Ascending aorta (tissue), 2 donors: ENCODE results near the gene SEMA3G. TPM values are rescaled to one million over a fixed set of nuclear protein-coding genes. Genes with fewer than 3 reads are reported as not detected.

ENCODE experiments used
- DNase-seq, 2 donors: peaks; one replicate each; pipeline ENCODE4 v3.0.0-alpha.2; 2019; ENCODE audit warnings: low spot score in 2 of 2
- H3K27ac ChIP-seq, 2 donors: fragments of 200-600 bp; sonication (generic); one replicate each; pipeline ENCODE4 v1.5.1; 2016 to 2017; ENCODE audit warnings: mild to moderate bottlenecking in 1 of 2
- H3K27me3 ChIP-seq: fragments of 200-600 bp; sonication (generic); one replicate; pipeline ENCODE4 v1.5.1; 2017
- H3K36me3 ChIP-seq, 2 donors: fragments of 200-600 bp; sonication (generic); one replicate each; pipeline ENCODE4 v1.5.1; 2016
- H3K4me1 ChIP-seq, 2 donors: fragments of 200-600 bp; sonication (generic); one replicate each; pipeline ENCODE4 v1.5.1; 2016 to 2017; ENCODE audit warnings: mild to moderate bottlenecking in 1 of 2
- H3K4me3 ChIP-seq, 2 donors: fragments of 200-600 bp; sonication (generic); one replicate each; pipeline ENCODE4 v1.5.1; 2016 to 2017; ENCODE audit warnings: mild to moderate bottlenecking in 1 of 2
- H3K9me3 ChIP-seq, 2 donors: fragments of 200-600 bp; sonication (generic); one replicate each; pipeline ENCODE4 v1.5.1; 2016
- intact Hi-C: fragments of 100-400 bp; cut with DNase I; formaldehyde crosslinking; loops from one replicate; pipeline ENCODE4 v1.15.1; 2023
- total RNA-seq: library from RNA; depleted of rRNA; stranded (reverse); fragments of >200 nt; gene quantifications from one replicate; pipeline ENCODE4 v1.1.0, GENCODE V29; 2016
- TF ChIP-seq, protein P1 (sequence below), 3 experiments: fragments of 200-600 bp in 2 of 3; fragments of 450-650 bp in 1 of 3; sonication (generic) in 2 of 3; IDR thresholded peaks; one replicate each; pipeline ENCODE4 v1.5.1; 2016 to 2019; ENCODE audit warnings: antibody characterized with exemption in 3 of 3, mild to moderate bottlenecking in 1 of 3, moderate library complexity in 1 of 3

Gene SEMA3G
- total RNA-seq, 1 donor from 2014 or later, result 163 TPM

DNA sequence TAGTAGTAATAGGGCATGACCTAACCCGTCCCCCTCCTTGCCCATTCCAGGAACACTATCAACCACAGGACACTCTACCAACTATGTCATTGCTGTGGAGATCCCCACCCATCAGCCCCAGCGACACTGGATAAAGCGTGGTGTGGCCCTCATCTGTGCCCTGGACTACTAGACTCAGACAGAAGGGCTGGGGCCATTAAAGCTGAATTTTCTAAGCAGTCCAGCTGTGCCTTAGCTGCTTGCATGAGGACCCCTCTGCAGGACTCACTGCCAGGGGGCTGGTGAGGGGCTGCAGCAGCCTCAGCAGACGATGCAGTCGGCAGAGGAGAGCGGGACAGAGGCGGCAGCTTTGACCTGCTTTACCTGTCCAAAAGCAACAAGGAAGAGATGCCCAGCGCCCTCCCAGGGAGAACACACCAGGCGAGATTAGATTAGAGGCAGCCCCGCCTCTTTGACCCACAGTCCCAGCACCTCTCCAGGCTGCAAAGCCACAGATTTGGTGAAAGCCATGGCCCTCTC, 44.6 kb downstream of the SEMA3G start:
- H3K36me3 ChIP-seq, result peaks cover 40 to 53% of the 10 kb centered on the region in 2 donors
- intact Hi-C loops, result loop anchor here (10.0 kb wide), 1 partner anchor 166 kb away; the partner anchor contains the start of gene TWF2

DNA sequence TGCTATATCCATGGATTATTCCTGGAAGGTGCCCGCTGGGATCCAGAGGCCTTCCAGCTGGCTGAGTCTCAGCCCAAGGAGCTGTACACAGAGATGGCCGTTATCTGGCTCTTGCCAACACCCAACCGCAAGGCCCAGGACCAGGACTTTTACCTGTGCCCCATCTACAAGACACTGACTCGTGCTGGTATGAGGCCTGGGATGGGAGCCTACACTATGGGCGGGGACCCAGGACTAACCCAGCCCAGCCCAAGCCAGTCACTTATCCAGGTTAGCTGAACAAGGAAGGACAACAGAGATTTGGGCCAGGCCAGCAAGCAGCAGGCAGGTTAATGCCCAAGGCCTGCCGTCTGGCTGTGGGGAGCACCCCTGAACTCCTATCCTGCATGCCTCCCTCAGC, 45.3 kb downstream of the SEMA3G start:
- intact Hi-C loops, result no loop called here
- H3K27me3 ChIP-seq, result no peaks in the 10 kb centered on the region
- H3K36me3 ChIP-seq, result peaks cover 33 to 49% of the 10 kb centered on the region in 2 donors
- H3K9me3 ChIP-seq, result no peaks in the 10 kb centered on the region
- no peak for DNase-seq
- TF ChIP-seq, protein P1, sequence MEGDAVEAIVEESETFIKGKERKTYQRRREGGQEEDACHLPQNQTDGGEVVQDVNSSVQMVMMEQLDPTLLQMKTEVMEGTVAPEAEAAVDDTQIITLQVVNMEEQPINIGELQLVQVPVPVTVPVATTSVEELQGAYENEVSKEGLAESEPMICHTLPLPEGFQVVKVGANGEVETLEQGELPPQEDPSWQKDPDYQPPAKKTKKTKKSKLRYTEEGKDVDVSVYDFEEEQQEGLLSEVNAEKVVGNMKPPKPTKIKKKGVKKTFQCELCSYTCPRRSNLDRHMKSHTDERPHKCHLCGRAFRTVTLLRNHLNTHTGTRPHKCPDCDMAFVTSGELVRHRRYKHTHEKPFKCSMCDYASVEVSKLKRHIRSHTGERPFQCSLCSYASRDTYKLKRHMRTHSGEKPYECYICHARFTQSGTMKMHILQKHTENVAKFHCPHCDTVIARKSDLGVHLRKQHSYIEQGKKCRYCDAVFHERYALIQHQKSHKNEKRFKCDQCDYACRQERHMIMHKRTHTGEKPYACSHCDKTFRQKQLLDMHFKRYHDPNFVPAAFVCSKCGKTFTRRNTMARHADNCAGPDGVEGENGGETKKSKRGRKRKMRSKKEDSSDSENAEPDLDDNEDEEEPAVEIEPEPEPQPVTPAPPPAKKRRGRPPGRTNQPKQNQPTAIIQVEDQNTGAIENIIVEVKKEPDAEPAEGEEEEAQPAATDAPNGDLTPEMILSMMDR (IDR thresholded peaks at IDR 0.05), result no peak
- H3K4me3 ChIP-seq, result no peak overlapping the region
- H3K4me1 ChIP-seq, result no peaks in the 10 kb centered on the region
- H3K27ac ChIP-seq, result no peak overlapping the region

More for the DNA sequence above, 44.6 kb downstream of the SEMA3G start:
- H3K4me3 ChIP-seq, result no peak overlapping the region
- H3K9me3 ChIP-seq, result no peaks in the 10 kb centered on the region
- no peak overlapping the region for H3K27ac ChIP-seq
- no peaks in the 10 kb centered on the region for H3K4me1 ChIP-seq
- DNase-seq, result no peak
- H3K27me3 ChIP-seq, result no peaks in the 10 kb centered on the region
- TF ChIP-seq, protein P1 (IDR thresholded peaks at IDR 0.05), result no peak

DNA sequence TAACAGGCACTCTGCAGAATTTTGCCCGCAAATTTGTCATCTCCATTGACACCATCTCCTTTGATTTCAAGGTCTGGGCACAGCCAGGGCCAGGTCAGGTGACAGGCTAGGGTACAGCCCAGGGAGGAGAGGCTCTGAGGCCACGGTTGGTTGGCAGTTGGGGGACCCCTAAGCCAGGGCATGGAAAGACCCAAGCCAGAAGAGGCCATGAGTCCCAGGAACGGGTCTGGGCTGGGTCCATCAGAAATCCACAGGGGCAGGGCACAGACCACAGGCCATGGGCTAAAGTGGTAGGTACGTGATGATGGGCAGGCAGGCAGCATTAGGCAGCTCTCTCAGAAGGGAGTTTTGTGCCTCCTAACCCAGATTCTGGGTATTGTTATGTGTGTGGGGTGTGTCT, 45.8 kb downstream of the SEMA3G start:
- intact Hi-C loops, result no loop called here
- DNase-seq, result no peak
- Histone ChIP-seq H3K9me3 (no peaks in the 10 kb centered on the region), H3K27ac (no peak overlapping the region), H3K4me3 (no peak overlapping the region), H3K36me3 (peaks cover 29 to 47% of the 10 kb centered on the region in 2 donors), H3K27me3 (no peaks in the 10 kb centered on the region), H3K4me1 (no peaks in the 10 kb centered on the region)
- TF ChIP-seq, protein P1 (IDR thresholded peaks at IDR 0.05), result no peak

DNA sequence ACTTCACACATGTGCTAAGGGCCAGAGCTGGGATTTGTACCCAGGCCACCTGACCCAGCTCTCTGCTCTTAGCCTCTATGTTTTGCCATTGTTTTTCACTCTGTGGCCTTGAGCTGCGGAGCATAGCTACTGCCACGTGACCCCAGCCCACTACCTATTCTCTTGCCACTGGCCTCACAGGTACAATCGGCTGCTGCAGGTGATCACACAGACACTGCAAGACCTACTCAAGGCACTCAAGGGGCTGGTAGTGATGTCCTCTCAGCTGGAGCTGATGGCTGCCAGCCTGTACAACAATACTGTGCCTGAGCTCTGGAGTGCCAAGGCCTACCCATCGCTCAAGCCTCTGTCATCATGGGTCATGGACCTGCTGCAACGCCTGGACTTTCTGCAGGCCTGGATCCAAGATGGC, 46.2 kb downstream of the SEMA3G start:
- H3K4me1 ChIP-seq, result no peaks in the 10 kb centered on the region
- H3K27ac ChIP-seq, result no peak overlapping the region
- H3K9me3 ChIP-seq, result no peaks in the 10 kb centered on the region
- TF ChIP-seq, protein P1 (IDR thresholded peaks at IDR 0.05), result no peak
- no peak for DNase-seq
- no peak overlapping the region for H3K4me3 ChIP-seq
- intact Hi-C loops, result no loop called here
- H3K27me3 ChIP-seq, result no peaks in the 10 kb centered on the region
- H3K36me3 ChIP-seq, result peaks cover 24 to 43% of the 10 kb centered on the region in 2 donors

DNA sequence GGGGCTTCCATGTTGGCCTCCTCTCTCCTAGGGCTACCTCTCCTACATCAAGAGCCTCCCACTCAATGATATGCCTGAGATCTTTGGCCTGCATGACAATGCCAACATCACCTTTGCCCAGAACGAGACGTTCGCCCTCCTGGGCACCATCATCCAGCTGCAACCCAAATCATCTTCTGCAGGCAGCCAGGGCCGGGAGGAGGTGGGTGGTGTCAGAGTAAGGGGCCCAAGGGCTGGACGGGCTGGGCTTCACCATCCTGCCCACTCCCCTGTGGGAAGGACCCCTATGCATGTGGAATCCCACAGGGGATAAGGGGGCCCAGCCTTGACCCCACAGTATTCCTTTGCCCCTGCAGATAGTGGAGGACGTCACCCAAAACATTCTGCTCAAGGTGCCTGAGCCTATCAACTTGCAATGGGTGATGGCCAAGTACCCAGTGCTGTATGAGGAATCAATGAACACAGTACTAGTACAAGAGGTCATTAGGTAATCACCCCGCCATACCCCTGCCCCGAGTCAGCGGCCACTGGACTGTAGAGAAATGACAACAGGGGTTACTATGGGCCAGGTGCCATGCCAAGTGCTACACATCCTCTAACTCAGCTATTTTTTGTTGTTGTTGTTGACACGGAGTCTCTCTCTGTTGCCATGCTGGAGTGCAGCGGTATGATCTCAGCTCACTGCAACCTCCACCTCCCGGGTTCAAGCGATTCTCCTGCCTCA, 47.1 kb downstream of the SEMA3G start:
- H3K27me3 ChIP-seq, result no peaks in the 10 kb centered on the region
- DNase-seq, result no peak
- intact Hi-C loops, result no loop called here
- no peak overlapping the region for H3K4me3 ChIP-seq
- peaks cover 20 to 40% of the 10 kb centered on the region in 2 donors for H3K36me3 ChIP-seq
- no peaks in the 10 kb centered on the region for H3K9me3 ChIP-seq
- H3K4me1 ChIP-seq, result no peaks in the 10 kb centered on the region
- TF ChIP-seq, protein P1 (IDR thresholded peaks at IDR 0.05), result no peak
- no peak overlapping the region for H3K27ac ChIP-seq
